Ramos (cell line): Measurements from ENCODE around the gene FAM90A1.
"Not testable (repeated sequence)": the region's sequence is repeated elsewhere in the genome, so short reads cannot be mapped to it uniquely, and the experiment has no call there.

Source experiments
- in situ Hi-C: fragments of 300-500 bp; cut with MboI; formaldehyde crosslinking; loops from one replicate; pipeline ENCODE4 v1.14.3; 2022; ENCODE audit warnings: low sequenced_read_pairs; ENCODE audit not compliant: unreplicated experiment

Gene FAM90A1

DNA sequence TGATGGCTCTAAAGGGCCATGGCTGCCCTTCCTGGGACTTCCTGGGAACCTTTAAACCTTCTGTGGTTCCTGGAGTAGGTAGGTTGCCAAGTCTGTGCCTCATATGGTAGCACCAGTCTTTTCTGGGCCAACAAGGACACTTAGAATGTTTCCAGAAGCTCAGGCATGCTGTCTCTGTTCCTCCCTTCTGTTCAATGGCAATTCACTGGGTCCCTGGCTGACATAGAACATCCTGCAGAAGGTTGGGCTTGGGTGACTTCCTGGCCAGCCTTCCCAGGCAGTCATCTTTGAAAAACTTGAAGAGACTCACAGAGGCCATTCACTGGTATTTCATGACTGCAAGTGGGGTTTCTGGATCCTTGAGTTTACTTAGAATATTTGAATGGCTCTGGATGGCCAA is 46.1 kb downstream of the FAM90A1 start:
- in situ Hi-C loops, result not testable (repeated sequence)

DNA sequence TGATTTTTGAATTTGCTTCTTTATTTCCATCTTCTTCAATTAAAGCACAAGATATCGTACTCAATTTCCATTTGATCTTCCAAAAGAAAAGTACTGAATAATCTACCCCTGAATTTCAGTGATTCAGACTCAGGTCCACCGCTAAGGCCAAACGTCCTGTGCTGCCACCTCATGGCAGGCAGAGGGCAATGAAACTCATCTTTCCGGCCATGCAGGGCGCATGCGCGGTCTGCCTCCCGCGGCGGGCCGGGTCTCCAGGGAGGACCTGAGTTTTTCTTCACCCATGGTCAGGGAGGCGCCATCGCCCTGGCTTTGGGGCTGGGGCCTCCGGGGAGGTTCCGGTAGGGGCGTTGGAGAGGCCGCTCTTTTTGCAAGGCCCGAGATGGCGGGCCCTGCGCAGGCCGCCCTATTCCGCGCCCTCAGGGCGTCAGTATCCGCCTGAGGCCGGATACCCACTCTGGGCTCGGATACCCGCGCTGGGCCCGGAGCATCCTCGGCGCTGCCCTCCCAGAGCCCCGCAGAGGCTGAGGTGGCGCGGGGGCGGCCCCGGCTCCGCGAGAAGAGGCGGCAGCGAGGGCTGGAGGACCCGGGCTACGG is 47.3 kb downstream of the FAM90A1 start:
- in situ Hi-C loops, result not testable (repeated sequence)

DNA sequence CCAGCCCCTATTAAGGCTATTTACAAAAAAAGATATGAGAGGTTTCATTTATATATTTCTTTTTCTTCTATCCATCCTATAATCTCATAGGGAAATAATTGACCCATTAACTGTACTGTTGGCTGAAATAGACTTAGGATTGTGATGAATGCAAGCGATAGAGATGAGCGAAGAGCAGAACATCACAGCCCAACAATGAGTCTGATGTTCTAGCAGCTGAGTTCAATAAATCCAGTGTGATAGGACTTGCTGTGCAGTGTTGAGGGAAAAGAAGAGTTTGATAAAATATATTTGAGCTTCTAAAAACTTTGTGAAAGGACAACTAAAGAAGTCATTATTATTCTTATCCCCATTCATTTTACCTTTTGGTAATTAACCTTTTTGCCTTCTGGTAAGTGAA is 54.5 kb downstream of the FAM90A1 start:
- in situ Hi-C loops, result not testable (repeated sequence)
